DMS53 treated with DMSO at 0.1 percent for 48 hours (cell line): ENCODE results near the gene SLC26A8.

Experiments used
- DNase-seq: peaks from one replicate; lab custom pipeline; 2025; ENCODE audit not compliant: unreplicated experiment; lab: John Stamatoyannopoulos, UW

Gene SLC26A8

DNA sequence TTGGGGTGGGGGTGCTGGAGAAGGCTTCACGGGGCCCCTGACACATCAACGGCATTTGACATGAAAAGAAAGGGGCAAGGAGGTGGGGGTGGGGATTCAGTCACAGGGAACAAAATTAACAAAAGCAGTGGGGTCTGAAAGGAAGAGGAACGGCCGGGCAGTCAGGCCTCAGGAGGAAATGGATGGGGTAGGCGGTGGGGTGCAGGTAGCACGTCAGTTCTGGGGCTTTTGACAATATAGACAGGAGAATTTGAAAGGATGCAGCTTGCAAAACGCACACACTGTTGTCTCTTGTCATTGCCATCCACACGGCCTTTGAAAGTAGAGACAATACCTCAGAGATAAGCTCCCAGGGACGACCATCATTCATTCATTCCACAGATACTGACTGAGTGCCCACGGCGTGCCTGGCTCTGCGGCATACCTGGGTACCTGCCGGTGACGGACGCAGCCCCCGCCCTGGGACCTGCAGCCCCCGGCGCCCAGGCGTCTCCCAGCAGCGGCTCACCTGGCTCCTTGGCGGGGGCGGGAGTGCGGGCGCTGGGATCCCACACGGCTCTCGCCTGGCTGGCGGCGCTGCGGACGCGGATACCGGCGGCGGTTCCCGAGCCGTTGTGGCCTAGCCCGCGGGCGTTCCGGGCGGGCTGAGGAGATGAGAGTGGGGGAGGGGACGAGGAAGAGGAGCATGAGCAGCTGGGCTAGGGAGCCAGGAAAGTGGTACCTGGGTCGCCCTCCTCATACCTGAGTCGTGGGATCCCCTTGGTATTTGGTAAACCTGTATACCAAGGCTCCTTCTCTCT is at the start of gene SLC26A8:
SLC26A8 (minus strand) TSS at position 646 of the 800 bp plus-strand sequence. CDS start 4,934 bp downstream, outside the sequence.
- no peak for DNase-seq

- no peak for DNase-seq
Measured at GRCh38 chr6:36073587-36073986, 49.1 kb upstream of the SLC26A8 start.

DNA sequence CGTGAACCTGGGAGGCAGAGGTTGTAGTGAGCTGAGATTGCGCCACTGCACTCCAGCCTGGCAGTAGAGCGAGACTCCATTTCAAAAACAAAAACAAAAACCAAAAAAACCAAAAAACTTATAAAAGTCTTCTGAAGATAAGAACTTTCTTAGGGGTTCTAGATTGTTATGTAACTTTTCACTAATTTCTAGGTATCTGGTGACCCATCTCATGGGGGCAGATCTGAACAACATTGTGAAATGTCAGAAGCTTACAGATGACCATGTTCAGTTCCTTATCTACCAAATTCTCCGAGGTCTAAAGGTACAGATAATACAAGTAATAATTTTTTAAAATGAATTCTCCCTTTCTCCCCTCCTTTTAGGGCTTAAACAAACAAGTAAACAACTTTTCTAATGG is 48.2 kb upstream of the SLC26A8 start:
- DNase-seq, result no peak

- DNase-seq, result no peak
Measured at GRCh38 chr6:36071714-36072113, 47.3 kb upstream of the SLC26A8 start.

DNA sequence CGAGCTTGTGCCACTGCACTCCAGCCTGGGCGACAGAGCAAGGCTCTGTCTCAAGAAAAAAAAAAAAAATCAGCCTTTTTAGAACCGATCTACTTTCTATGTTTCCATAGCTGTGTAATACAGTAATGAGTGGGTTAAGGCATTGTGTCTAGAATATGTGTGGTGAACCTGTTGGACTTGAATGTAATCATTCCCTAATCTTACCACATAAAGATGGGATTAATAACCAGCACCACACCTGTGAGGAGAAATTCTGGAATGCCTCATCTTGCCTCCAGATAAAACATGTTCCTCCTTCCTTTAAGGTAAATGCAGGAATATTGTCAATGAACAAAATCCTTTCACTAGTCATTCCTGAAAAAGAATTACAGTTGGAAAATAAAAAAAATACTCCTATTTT is 46.8 kb upstream of the SLC26A8 start:
- DNase-seq, result no peak

DNA sequence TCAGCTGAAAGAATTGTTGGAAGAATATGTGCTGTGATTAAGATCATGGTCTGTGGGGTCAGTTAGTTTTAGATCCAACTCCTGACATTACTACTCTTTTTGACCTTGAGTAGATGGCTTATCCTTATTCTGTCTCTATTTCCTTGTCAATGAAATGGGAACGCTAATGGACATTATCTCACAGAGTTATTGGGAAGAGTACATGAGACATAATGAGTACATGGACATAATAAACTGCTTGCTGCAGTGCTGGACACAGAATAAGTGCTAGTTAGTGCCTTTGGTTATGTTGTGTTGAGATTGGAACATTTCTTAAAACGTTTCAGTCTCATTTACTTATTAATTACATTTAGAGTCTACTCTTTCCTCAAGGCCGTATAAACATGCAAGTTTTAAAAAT is 45.8 kb upstream of the SLC26A8 start:
- no peak for DNase-seq

DNA sequence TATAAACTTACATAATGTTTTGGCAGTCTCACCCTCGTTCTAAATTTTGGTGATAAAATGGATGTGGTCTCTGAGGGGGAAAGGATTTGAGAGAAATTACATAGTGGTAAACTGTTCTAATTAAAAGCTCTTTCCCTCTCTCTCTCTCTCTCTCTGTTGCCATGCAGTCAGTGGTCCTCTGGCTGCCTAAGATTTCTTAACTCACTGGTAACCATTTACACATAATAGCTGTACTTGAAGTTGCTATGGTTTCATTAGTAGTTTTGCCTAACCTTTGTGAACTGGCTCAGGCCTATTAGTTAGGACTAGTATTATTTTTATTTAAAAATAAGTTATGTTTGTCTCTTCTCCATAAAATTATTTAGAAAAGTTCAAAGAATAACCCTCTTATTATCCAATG is 45.1 kb upstream of the SLC26A8 start:
- DNase-seq, result no peak

GRCh38 chr6:36068586-36068985 is 44.1 kb upstream of the SLC26A8 start:
- no peak for DNase-seq

- DNase-seq, result no peak
Measured at GRCh38 chr6:36068012-36068392, 43.6 kb upstream of the SLC26A8 start.

DNA sequence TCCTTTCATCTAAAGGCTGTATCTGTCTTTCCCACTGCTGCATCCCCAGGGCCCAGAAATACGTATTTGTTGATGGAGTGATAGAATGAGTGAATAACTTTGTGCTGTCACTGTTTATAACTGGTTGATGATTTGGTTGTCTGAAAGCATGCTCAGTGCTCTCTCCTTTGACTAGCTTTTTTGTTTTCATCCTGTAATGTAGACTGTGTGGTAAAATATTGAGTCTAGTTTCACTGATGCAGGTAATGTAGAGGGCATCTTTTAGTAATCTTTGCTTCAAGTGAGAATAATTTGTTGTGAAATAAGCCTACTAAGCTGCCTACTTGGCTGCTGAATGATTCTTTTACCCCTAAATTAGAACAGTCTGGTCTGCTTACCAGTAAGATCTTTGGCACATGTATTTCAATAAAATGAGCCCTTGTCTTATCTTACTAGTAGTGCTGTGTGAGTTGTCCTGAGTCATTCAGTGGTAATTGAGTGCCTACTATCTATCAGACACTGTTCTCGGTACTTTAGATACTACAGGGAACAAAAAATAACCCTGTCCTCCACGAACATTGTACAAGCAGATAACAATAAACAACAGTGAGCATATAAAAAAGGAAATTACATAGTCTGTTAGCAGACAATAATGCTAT is 43.1 kb upstream of the SLC26A8 start:
- DNase-seq, result no peak

DNA sequence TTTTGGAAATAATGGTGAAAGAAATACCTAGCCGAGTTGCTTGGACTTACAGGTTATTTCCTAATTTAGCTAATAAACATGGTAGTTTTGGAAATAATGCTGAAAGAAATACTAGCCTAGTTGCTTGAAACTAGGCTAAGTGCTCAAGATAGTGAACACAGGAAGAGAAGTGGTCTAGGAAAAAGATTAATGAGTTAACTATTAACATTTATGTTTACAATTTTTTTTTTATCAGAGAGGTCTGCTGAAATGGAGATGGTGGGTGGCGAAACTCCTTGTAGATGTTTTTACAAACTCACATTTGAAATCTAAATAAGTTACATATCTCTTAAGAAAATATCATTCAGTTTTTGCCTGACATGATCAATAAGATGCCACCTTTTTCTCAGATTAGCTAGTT is 42.4 kb upstream of the SLC26A8 start:
- peak; percentile 1 for DNase-seq

- DNase-seq, result no peak
Measured at GRCh38 chr6:36065916-36066315, 41.5 kb upstream of the SLC26A8 start.

DNA sequence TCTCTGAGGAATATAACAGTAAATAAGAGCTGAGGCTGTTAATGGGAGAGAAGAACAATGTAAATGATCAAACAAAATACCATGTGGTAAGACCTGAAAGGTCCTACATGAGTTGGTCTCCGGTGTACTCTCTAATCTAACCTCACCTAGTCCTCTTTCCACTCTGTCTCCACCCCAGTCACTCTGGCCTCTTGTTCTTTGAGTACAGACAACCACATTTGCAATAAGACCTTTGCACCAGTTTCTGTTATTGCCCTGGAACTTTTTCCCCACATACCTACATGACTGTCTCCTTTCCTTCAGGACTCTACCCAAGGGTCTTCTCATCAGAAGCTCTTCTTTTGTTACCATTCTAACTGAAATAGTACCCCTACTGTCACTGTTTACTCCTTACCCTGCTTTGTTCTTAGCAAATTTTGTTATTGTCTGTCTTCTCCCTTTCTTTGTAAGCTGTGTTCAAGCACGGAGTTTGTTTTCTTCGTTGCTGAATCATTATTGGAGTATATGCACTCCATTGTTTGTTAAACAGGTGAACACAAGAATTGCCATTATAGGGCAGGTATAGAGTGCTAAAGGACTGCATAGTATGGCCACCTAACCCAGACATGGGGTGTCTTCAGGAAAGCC is 40.4 kb upstream of the SLC26A8 start:
- no peak for DNase-seq

DNA sequence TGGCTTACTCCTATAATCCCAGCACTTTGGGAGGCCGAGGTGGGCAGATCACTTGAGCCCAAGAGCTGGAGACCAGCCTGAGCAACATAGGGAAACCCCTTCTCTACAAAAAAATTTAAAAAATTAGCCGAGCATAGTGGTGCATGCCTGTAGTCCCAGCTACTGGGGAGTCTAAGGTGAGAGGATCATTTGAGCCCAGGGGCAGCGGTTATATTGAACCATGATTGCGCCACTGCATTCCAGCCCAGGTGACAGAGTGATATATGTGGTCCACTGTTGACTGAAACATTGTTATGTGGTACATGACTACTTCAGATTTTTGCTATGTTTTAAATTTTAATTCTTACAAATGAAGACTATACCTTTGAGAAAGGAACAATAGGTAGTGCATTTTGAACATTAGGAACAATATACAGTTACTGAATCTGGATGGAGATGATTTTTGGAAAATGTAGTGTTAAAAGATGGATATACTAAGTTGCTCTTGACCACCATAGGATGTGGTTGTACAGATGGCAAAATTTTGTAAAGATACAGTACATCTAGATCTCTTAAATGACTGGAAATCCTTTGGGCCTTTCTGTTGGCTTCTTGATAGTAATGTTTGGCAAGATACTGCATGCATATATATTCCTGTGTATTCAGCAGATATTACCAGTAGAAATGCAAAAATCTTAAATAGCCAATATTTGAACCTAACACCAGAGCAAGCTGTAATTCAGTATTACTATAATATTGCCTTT is 39.0 kb upstream of the SLC26A8 start:
- DNase-seq, result no peak

- DNase-seq, result no peak
Measured at GRCh38 chr6:36062247-36062646, 37.8 kb upstream of the SLC26A8 start.

DNA sequence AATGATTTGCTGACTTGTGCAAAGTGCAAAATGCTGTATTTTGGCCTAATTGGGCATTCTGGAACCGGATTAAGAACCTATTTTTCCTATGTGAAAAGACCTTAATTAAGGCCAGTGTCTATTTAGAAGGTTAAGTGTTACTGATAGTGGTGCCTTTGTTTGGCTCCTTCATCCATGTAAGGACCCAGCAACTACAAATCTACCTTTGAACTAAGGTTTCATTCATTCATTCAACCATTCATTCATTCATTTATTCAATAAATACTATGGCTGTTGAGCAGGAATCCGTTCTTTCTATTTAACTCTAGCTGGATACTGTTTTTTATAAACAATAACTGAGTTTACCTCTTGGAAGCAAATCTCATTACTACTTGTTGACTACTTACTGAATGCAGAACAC is 36.8 kb upstream of the SLC26A8 start:
- no peak for DNase-seq

- no peak for DNase-seq
Measured at GRCh38 chr6:36056178-36056577, 31.7 kb upstream of the SLC26A8 start.

DNA sequence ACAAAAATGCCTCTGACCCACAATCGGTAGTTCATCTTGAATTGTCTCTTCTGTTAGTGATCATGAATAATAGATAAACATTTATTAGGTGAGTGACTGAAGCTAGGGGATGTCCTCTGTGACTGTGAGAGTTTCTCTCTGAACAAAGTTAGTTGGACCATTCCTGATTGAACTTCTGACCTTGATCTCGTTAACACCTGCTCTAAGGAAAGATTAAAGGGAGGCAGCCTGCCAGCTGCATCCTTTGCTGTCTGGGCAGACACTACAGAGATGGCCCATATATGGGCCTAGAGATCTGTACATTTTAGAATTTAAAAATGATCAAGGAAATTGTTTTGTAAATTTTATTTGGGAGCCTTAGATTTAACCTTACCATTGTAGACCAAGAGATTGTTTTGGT is 30.5 kb upstream of the SLC26A8 start:
- DNase-seq, result no peak

- no peak for DNase-seq
Measured at GRCh38 chr6:36054415-36054814, 30.0 kb upstream of the SLC26A8 start.

- no peak for DNase-seq
Measured at GRCh38 chr6:36053878-36054277, 29.4 kb upstream of the SLC26A8 start.

- no peak for DNase-seq
Measured at GRCh38 chr6:36052097-36052496, 27.7 kb upstream of the SLC26A8 start.
